Adrenal gland (tissue), 12 donors: ENCODE measurements around the gene UHRF1. TPM values are rescaled to one million over a fixed set of nuclear protein-coding genes. Genes with fewer than 3 reads are reported as not detected.

Experiments
- DNase-seq, 7 donors: peaks; one replicate each; pipeline ENCODE4 v3.0.0-alpha.2; 2019 to 2020
- H3K27ac ChIP-seq, 5 donors: fragments of 200-600 bp; sonication (generic) in 4 of 5; 1 replicate in 3 of 5; 2 replicates in 2 of 5; pipeline versions ENCODE4 v1.5.1 to v1.8.0; 2016 to 2020; ENCODE audit warnings: mild to moderate bottlenecking in 1 of 5
- H3K27me3 ChIP-seq: fragments of 200-600 bp; 2 replicates; pipeline ENCODE4 v1.8.0; 2021
- H3K36me3 ChIP-seq, 2 donors: fragments of 200-600 bp; replicated peaks in 1 of 2; 1 replicate in 1 of 2; 2 replicates in 1 of 2; pipeline versions ENCODE4 v1.5.1 to v1.8.0; 2018 to 2022
- H3K4me1 ChIP-seq, 2 donors: fragments of 200-600 bp; replicated peaks in 1 of 2; 1 replicate in 1 of 2; 2 replicates in 1 of 2; pipeline versions ENCODE4 v1.5.1 to v1.8.0; 2018 to 2021
- H3K4me3 ChIP-seq, 4 donors: fragments of 200-600 bp; sonication (generic) in 3 of 4; one replicate each; pipeline ENCODE4 v1.5.1; 2016 to 2018
- H3K9me3 ChIP-seq, 3 donors: fragments of 200-600 bp; sonication (generic) in 1 of 3; replicated peaks in 1 of 3; 1 replicate in 2 of 3; 2 replicates in 1 of 3; pipeline versions ENCODE4 v1.5.1 to v1.8.0; 2016 to 2021
- CTCF ChIP-seq, 6 experiments: fragments of 450-650 bp in 4 of 6; fragments of 200-600 bp in 2 of 6; sonication (generic) in 1 of 6; IDR thresholded peaks; 1 replicate in 5 of 6; 2 replicates in 1 of 6; pipeline versions ENCODE4 v1.5.1 to v1.8.0; 2016 to 2021; ENCODE audit warnings: antibody characterized with exemption in 6 of 6, mild to moderate bottlenecking in 2 of 6, moderate library complexity in 1 of 6
- POLR2A ChIP-seq, 2 donors: fragments of 450-650 bp; IDR thresholded peaks; one replicate each; pipeline ENCODE4 v1.6.1; 2017; ENCODE audit warnings: antibody characterized with exemption in 2 of 2, mild to moderate bottlenecking in 2 of 2, moderate library complexity in 1 of 2
- WGBS, 4 donors: extraction: QIAGEN DNeasy Blood & Tissue Kit in 2 of 4; methylation state at CpG; one replicate each; pipeline versions ENCODE4 v1.1.5 to v1.1.7; 2013 to 2017; 5-methylcytosine and 5-hydroxymethylcytosine counted together
- intact Hi-C, 2 donors: fragments of 100-400 bp; cut with DNase I; formaldehyde crosslinking; loops; one replicate each; pipeline versions ENCODE4 v1.14.1 to v1.15.0; 2022 to 2023
- polyA plus RNA-seq, 3 donors: library from polyadenylated mRNA; stranded (reverse); fragments of 200-250 nt in 2 of 3; fragments of 350-450 nt in 1 of 3; fragmentation: Illumina TruSeq in 1 of 3; extraction: RNeasy Lipid Tissue Mini Kit (QIAGEN cat#74804) in 1 of 3; gene quantifications; one replicate each; pipeline ENCODE4 v1.2.3, GENCODE V29; 2013 to 2014
- total RNA-seq, 9 donors: library from RNA; depleted of rRNA in 4 of 9; stranded (reverse); fragments of >200 nt in 4 of 9; fragments of 120-200 nt in 1 of 9; fragmentation: NEBNext Ultra II Directional in 1 of 9; extraction: Animal tissue kit (Norgen Biotek cat#: 25700) in 1 of 9; gene quantifications; one replicate each; pipeline versions ENCODE4 v1.1.0 to v1.2.4, GENCODE V29; 2013 to 2023
- donor health status: healthy with polysubstance abuse.
- donor health status: Bipolar disorder and iron deficiency.
- donor health status: DM: yes; HTN: yes; CAD: no.
- donor health status: DM: no; HTN: no; CAD: no.
- donor health status: DM: no; HTN: no; CAD: no.
- donor health status: DM: yes; HTN: yes; CAD: no.

The UHRF1 gene
- total and polyA plus RNA-seq, 12 donors = 0.56 to 11.0 (median 1.1) TPM

GRCh38 chr19:4997297-4997696, 88.0 kb downstream of the UHRF1 start:
- H3K4me3 ChIP-seq = no peak overlapping the region
- intact Hi-C loops = no loop called here
- no peak overlapping the region for H3K27ac ChIP-seq
- H3K9me3 ChIP-seq = no peaks in the 10 kb centered on the region
- no peaks in the 10 kb centered on the region for H3K27me3 ChIP-seq
- no peak for TF ChIP-seq POLR2A (IDR thresholded peaks at IDR 0.05)
- no peak for TF ChIP-seq CTCF (IDR thresholded peaks at IDR 0.05)
- H3K4me1 ChIP-seq = peaks cover 7 to 15% of the 10 kb centered on the region in 2 donors
- DNase-seq = no peak
- 89 to 95% (median 92%) methylated on average over 7 to 12 of the region's 12 CpGs for WGBS, 4 donors
- H3K36me3 ChIP-seq = peaks cover 0 to 10% of the 10 kb centered on the region in 2 donors

- no peak overlapping the region for H3K4me3 ChIP-seq
- intact Hi-C loops = no loop called here
- no peaks in the 10 kb centered on the region for H3K9me3 ChIP-seq
- peaks cover 7 to 19% of the 10 kb centered on the region in 2 donors for H3K4me1 ChIP-seq
- TF ChIP-seq POLR2A (IDR thresholded peaks at IDR 0.05) = no peak
- no peak for TF ChIP-seq CTCF (IDR thresholded peaks at IDR 0.05)
- H3K36me3 ChIP-seq = peaks cover 0 to 10% of the 10 kb centered on the region in 2 donors
- DNase-seq = no peak
- WGBS, 4 donors = 92 to 95% (median 94%) methylated on average over 6 of the region's 6 CpGs
- no peak overlapping the region for H3K27ac ChIP-seq
- H3K27me3 ChIP-seq = no peaks in the 10 kb centered on the region
These were observed 90.9 kb downstream of the UHRF1 start for GRCh38 chr19:5000120-5000611.

GRCh38 chr19:5001615-5002014, 92.3 kb downstream of the UHRF1 start:
- TF ChIP-seq CTCF (IDR thresholded peaks at IDR 0.05) = peak; percentile 47 to 73 (median 57)
- no peak for TF ChIP-seq POLR2A (IDR thresholded peaks at IDR 0.05)
- intact Hi-C loops = no loop called here
- WGBS, 4 donors = 41 to 72% (median 65%) methylated on average over 3 of the region's 3 CpGs

GRCh38 chr19:5002143-5002542, 92.8 kb downstream of the UHRF1 start:
- 43 to 50% (median 45%) methylated on average over 4 of the region's 4 CpGs for WGBS, 4 donors
- DNase-seq = peak in 6 of 7 donors; percentile 75 to 83 (median 80)
- no peaks in the 10 kb centered on the region for H3K9me3 ChIP-seq
- peak overlapping the region; percentile 30 to 73 (median 59) for H3K27ac ChIP-seq
- peaks cover 7 to 22% of the 10 kb centered on the region in 2 donors for H3K4me1 ChIP-seq
- TF ChIP-seq POLR2A (IDR thresholded peaks at IDR 0.05) = no peak
- no peak for TF ChIP-seq CTCF (IDR thresholded peaks at IDR 0.05)
- peaks cover 0 to 6% of the 10 kb centered on the region in 2 donors for H3K36me3 ChIP-seq
- intact Hi-C loops = no loop called here
- H3K27me3 ChIP-seq = no peaks in the 10 kb centered on the region
- H3K4me3 ChIP-seq = no peak overlapping the region

More at GRCh38 chr19:5001615-5002014, 92.3 kb downstream of the UHRF1 start:
- DNase-seq = peak in 3 of 7 donors; percentile 41 to 49 (median 48)
- Histone ChIP-seq H3K4me1 (peaks cover 7 to 21% of the 10 kb centered on the region in 2 donors), H3K9me3 (no peaks in the 10 kb centered on the region), H3K27ac (peak overlapping the region in 4 of 5 donors; percentile 30 to 73 (median 64)), H3K4me3 (no peak overlapping the region), H3K36me3 (peaks cover 0 to 9% of the 10 kb centered on the region in 2 donors), H3K27me3 (no peaks in the 10 kb centered on the region)
